Pancreas (tissue), 10 donors: Measurements from ENCODE around the gene BRD3OS. TPM values are rescaled to one million over a fixed set of nuclear protein-coding genes. Genes with fewer than 3 reads are reported as not detected.
A peak's percentile ranks its signal among the peaks of the same experiment; 100 is the strongest.

Experiments used
- ATAC-seq, 4 donors: fragments of 200-7000 bp; cut with Tn5 transposase; one replicate each; pipeline versions ENCODE4 v1.8.0 to v1.9.1; 2020; ENCODE audit warnings: mild to moderate bottlenecking in 4 of 4, moderate library complexity in 4 of 4
- DNase-seq, 6 donors: peaks; one replicate each; pipeline ENCODE4 v3.0.0-alpha.2; 2020
- FAIRE-seq: peaks from 2 replicates; lab custom pipeline; 2012; peaks lifted over from hg19 to GRCh38; lab: Jason Lieb, UNC
- H3K27ac ChIP-seq, 4 donors: fragments of 200-600 bp; sonication (generic); 1 replicate in 3 of 4; 2 replicates in 1 of 4; pipeline versions ENCODE4 v1.5.0 to v1.8.0; 2020
- H3K27me3 ChIP-seq, 4 donors: fragments of 200-600 bp; one replicate each; pipeline ENCODE4 v1.8.0; 2021
- H3K36me3 ChIP-seq, 3 donors: fragments of 200-600 bp; sonication (generic) in 1 of 3; one replicate each; pipeline versions ENCODE4 v1.5.0 to v1.8.0; 2020 to 2021
- H3K4me1 ChIP-seq, 3 donors: fragments of 200-600 bp; one replicate each; pipeline ENCODE4 v1.8.0; 2021
- H3K4me3 ChIP-seq, 4 donors: fragments of 200-600 bp; sonication (generic) in 2 of 4; one replicate each; pipeline versions ENCODE4 v1.5.0 to v1.8.0; 2020 to 2021
- H3K9me3 ChIP-seq, 4 donors: fragments of 200-600 bp; one replicate each; pipeline ENCODE4 v1.8.0; 2021
- WGBS, 2 donors: extraction: QIAGEN DNeasy Blood & Tissue Kit; methylation state at CpG; one replicate each; pipeline ENCODE4 v1.1.7; 2013; 5-methylcytosine and 5-hydroxymethylcytosine counted together
- intact Hi-C, 3 donors: fragments of 100-400 bp; cut with DNase I; formaldehyde crosslinking; loops; one replicate each; pipeline versions ENCODE4 v1.11.1 to v1.14.2; 2022
- polyA plus RNA-seq, 2 donors: library from polyadenylated mRNA; stranded (reverse); fragments of 200-250 nt; gene quantifications; one replicate each; pipeline ENCODE4 v1.2.3, GENCODE V29; 2013
- total RNA-seq, 6 donors: library from RNA; stranded (reverse); fragmentation: NEBNext Ultra II Directional in 4 of 6; extraction: Animal tissue kit (Norgen Biotek cat#: 25700) in 4 of 6; gene quantifications; one replicate each; pipeline versions ENCODE4 v1.2.1 to v1.2.4, GENCODE V29; 2021 to 2023
- TF ChIP-seq, protein P1 (sequence below), 4 donors: fragments of 200-600 bp; sonication (generic) in 3 of 4; IDR thresholded peaks; one replicate each; pipeline versions ENCODE4 v1.5.0 to v1.8.0; 2021; ENCODE audit warnings: antibody characterized with exemption in 4 of 4
- donor health status: healthy with polysubstance abuse.
- donor health status: DM: no; HTN: no; CAD: no; lungs with moderate emphysema.
- donor health status: DM: no; HTN: no; CAD: no.
- donor health status: control.
- donor health status: control.
- donor health status: Bipolar disorder and iron deficiency.
- donor health status: DM: yes; HTN: yes; CAD: no.
- donor health status: DM: no; HTN: no; CAD: no.
- donor health status: DM: no; HTN: no; CAD: no.
- donor health status: DM: yes; HTN: yes; CAD: no.

Gene BRD3OS
- total and polyA plus RNA-seq, 8 donors: 4.8 to 12.5 (median 7.3) TPM

DNA sequence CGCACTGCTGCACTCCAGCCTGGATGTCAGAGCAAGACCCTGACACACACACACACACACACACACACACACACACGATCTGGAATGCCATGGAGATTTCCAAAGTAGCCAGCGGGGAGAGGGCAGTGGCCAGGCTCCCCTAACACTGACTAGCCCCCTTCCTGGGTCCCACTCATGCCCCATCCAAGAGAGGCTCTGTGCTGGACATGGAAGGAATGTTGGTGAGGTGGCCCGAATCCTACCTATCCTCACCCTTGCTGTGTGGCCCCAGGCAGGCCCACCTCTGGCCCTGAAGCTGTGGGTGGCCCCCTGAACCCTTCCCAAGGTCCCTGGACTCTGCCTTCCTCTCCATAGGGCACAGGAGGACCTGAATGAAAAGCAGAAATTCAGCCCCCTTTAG lies 35.3 kb downstream of the BRD3OS start:
- TF ChIP-seq, protein P1, sequence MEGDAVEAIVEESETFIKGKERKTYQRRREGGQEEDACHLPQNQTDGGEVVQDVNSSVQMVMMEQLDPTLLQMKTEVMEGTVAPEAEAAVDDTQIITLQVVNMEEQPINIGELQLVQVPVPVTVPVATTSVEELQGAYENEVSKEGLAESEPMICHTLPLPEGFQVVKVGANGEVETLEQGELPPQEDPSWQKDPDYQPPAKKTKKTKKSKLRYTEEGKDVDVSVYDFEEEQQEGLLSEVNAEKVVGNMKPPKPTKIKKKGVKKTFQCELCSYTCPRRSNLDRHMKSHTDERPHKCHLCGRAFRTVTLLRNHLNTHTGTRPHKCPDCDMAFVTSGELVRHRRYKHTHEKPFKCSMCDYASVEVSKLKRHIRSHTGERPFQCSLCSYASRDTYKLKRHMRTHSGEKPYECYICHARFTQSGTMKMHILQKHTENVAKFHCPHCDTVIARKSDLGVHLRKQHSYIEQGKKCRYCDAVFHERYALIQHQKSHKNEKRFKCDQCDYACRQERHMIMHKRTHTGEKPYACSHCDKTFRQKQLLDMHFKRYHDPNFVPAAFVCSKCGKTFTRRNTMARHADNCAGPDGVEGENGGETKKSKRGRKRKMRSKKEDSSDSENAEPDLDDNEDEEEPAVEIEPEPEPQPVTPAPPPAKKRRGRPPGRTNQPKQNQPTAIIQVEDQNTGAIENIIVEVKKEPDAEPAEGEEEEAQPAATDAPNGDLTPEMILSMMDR (IDR thresholded peaks at IDR 0.05): no peak
- Histone ChIP-seq H3K36me3 (no peaks in the 10 kb centered on the region), H3K4me1 (peaks cover 26 to 51% (median 27%) of the 10 kb centered on the region in 3 donors), H3K27ac (no peak overlapping the region), H3K4me3 (no peak overlapping the region), H3K27me3 (no peaks in the 10 kb centered on the region), H3K9me3 (no peaks in the 10 kb centered on the region)
- FAIRE-seq (no peak), DNase-seq (no peak), ATAC-seq (no peak)
- intact Hi-C loops: loop anchor here in 1 of 3 donors (10.0 kb wide), 1 partner anchor 74 kb away; the partner anchor contains the start of gene WDR5
- WGBS, 2 donors: 70 to 71% methylated on average over 4 of the region's 4 CpGs

DNA sequence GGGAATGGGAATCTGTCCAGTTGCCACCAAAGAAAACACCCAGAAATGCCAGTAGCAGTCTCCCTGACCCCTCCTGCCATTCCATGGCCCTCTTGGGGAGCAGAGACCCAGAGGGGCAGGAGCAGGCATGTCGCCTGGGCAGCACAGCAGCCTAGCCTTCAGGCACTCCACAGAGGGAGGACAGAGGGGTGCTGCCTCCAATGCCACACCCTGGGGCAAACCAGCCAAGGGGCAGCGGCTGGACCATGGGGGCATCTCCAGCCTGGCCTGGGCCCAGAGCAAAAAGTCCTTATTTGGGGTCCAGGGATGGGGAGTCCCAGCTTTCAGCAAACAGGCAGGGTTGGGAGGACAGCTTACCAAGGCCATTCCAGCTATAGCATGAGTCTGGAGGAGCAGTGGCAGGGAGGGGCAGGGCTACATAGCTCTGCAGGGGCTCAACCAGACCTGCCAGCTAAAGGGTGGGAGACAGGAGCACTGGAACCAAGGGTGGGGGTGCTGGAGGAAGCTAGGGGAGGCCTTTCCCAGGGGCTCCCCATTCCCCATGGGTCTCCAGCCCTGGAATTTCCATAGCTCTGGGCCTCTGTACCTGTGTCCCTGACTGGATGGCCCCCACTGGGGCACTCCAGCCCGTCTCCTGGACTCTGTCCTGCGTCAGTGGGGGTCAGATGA lies 35.9 kb downstream of the BRD3OS start:
- DNase-seq (peak in 1 of 6 donors; percentile 29), ATAC-seq (no peak)
- H3K27ac ChIP-seq: peak overlapping the region in 1 of 4 donors; percentile 3

DNA sequence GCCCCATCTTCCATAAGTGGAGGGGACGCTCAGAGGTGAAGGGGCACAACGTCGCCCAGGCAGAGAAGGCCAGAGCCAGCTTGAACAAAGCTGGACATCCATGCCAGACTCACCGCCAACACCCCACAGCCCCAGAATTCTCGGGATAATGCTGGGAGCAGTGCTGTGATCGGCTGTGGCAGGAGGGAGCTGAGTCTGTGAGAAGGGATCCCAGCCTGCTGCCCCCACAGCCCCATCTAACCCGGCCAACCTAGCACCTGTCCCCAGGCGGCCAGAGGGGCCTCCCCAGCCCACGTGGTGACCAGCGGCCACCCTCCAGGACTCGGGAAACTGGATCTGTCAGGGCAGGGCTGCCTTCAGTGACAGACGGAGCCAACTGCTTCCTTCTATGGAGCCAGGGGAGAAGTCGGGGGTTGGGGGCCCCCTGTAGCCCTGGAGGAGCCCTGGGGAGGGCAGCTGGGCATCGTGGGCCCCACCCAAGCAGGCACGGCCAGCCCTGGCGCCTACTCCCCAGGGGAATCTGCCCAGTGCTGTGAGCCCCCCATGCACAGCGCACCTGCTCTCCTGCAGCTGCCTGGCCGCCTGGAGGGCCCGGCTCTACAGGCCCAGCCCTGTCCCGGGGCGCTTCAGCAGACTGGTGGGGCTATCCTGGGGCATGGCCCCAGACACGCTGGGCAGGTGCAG lies 36.5 kb downstream of the BRD3OS start:
- Histone ChIP-seq H3K9me3 (no peaks in the 10 kb centered on the region), H3K4me1 (peaks cover 13 to 42% (median 14%) of the 10 kb centered on the region in 3 donors), H3K27me3 (no peaks in the 10 kb centered on the region), H3K27ac (peak overlapping the region in 2 of 4 donors; percentile 3 to 44), H3K4me3 (no peak overlapping the region), H3K36me3 (no peaks in the 10 kb centered on the region)
- TF ChIP-seq, protein P1 (IDR thresholded peaks at IDR 0.05): no peak
- ATAC-seq (peak; percentile 15 to 47 (median 20)), FAIRE-seq (no peak), DNase-seq (peak in 4 of 6 donors; percentile 19 to 77 (median 48))
- intact Hi-C loops: loop anchor here in 1 of 3 donors (10.0 kb wide), 1 partner anchor 73 kb away; the partner anchor contains the start of gene WDR5
- WGBS, 2 donors: 49 to 68% methylated on average over 19 to 22 of the region's 22 CpGs

More for the DNA sequence above, 35.9 kb downstream of the BRD3OS start:
- FAIRE-seq: no peak
- no peaks in the 10 kb centered on the region for H3K36me3 ChIP-seq
- TF ChIP-seq, protein P1 (IDR thresholded peaks at IDR 0.05): no peak
- H3K27me3 ChIP-seq: no peaks in the 10 kb centered on the region
- H3K4me3 ChIP-seq: no peak overlapping the region
- H3K9me3 ChIP-seq: no peaks in the 10 kb centered on the region
- intact Hi-C loops: loop anchor here in 1 of 3 donors (10.0 kb wide), 1 partner anchor 74 kb away; the partner anchor contains the start of gene WDR5
- WGBS, 2 donors: 84 to 88% methylated on average over 4 of the region's 4 CpGs
- peaks cover 20 to 49% (median 21%) of the 10 kb centered on the region in 3 donors for H3K4me1 ChIP-seq

DNA sequence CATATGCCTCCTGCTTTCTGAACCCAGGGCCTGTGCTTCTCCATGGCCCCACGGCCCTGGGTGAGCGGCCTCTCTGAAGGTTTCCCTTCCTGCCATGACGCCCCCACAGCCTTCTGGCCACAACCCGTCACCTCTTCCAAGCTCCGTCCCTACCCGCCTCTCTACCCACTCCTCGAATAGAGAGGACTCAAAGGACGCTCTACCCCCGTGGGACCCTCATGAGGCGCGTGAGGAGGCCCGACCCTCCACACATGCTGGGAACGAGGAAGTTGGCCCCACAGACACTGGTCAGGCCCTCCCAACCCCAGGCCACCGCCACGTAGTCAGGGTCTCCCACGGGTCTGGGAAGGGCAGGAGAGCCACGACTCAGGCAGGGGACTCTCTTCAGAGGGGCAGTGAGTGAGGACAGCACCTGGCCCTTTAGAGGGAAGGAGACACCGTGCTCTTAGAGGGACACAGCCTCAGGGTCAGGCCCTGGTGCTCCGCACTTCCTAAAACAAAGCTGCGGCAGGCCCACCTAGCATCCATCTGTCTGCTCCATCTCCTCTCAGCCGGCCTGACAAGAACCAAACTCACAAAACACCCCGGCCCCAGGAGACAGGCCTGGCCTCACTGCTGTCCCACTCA lies 37.3 kb downstream of the BRD3OS start:
- Histone ChIP-seq H3K9me3 (no peaks in the 10 kb centered on the region), H3K27ac (peak overlapping the region in 1 of 4 donors; percentile 44), H3K36me3 (no peaks in the 10 kb centered on the region), H3K4me3 (no peak overlapping the region), H3K27me3 (no peaks in the 10 kb centered on the region), H3K4me1 (peaks cover 6 to 35% (median 7%) of the 10 kb centered on the region in 3 donors)
- DNase-seq: peak in 1 of 6 donors; percentile 66
- no peak for ATAC-seq
- WGBS, 2 donors: 78 to 79% methylated on average over 20 to 22 of the region's 22 CpGs
- intact Hi-C loops: loop anchor here in 1 of 3 donors (10.0 kb wide), 1 partner anchor 72 kb away; the partner anchor contains the start of gene WDR5
- TF ChIP-seq, protein P1 (IDR thresholded peaks at IDR 0.05): no peak
- FAIRE-seq: no peak
